GM12878 (cell line): ENCODE results near the gene KCNMB3. TPM values are rescaled to one million over a fixed set of nuclear protein-coding genes. Genes with fewer than 3 reads are reported as not detected.

Source experiments
- ATAC-seq: fragments of 200-7000 bp; cut with Tn5 transposase; 3 replicates; pipeline ENCODE4 v1.9.1; 2020; ENCODE audit warnings: mild to moderate bottlenecking, moderate library complexity
- BruUV-seq: library from RNA; stranded (reverse); fragments of 400-500 nt; replicated peaks from 2 replicates; lab custom pipeline; 2021; lab: Mats Ljungman, UMichigan
- CTCF ChIA-PET: fragments of 300-600 bp; sonication (Branson Sonifier 250); formaldehyde crosslinking; extraction: SDS; loops from one replicate; lab custom pipeline; 2021; ENCODE audit warnings: inconsistent platforms; lab: Yijun Ruan, JAX
- POLR2A ChIA-PET: fragments of 350-600 bp; formaldehyde crosslinking; extraction: SDS; loops from one replicate; lab custom pipeline; 2021; ENCODE audit warnings: inconsistent platforms; lab: Charles Lee
- RAD21 ChIA-PET: fragments of 300-600 bp; sonication (Branson Sonifier 250); formaldehyde crosslinking; loops from one replicate; lab custom pipeline; 2023; ENCODE audit warnings: antibody characterized with exemption; ENCODE audit not compliant: unreplicated experiment; lab: Charles Lee
- SMC1A ChIA-PET: fragments of 300-600 bp; sonication (Branson Sonifier 250); formaldehyde crosslinking; loops from one replicate; lab custom pipeline; 2023; ENCODE audit not compliant: unreplicated experiment, uncharacterized antibody; lab: Charles Lee
- DNase-seq: peaks from one replicate; pipeline ENCODE4 v3.0.0-alpha.2; 2011; ENCODE audit warnings: low read depth, low spot score
- FAIRE-seq: peaks from 3 replicates; lab custom pipeline; 2011; peaks lifted over from hg19 to GRCh38; lab: Jason Lieb, UNC
- H2AFZ ChIP-seq: 2 replicates; pipeline ENCODE4 v1.6.0; 2011; ENCODE audit warnings: low read depth, low read length, control low read depth; ENCODE audit not compliant: control insufficient read depth
- H3K27ac ChIP-seq: 2 replicates; pipeline ENCODE4 v1.5.1; 2011; ENCODE audit warnings: control low read depth; ENCODE audit not compliant: control insufficient read depth, insufficient read depth
- H3K27me3 ChIP-seq, 2 experiments: replicated peaks in 1 of 2; 2 replicates each; pipeline versions ENCODE4 v1.6.0 to v1.6.1; 2011; ENCODE audit warnings: low read length in 1 of 2; ENCODE audit not compliant: control insufficient read depth in 2 of 2, insufficient read depth in 2 of 2
- H3K36me3 ChIP-seq, 2 experiments: 2 replicates each; pipeline ENCODE4 v1.5.1; 2011; ENCODE audit warnings: low read length in 1 of 2; ENCODE audit not compliant: control insufficient read depth in 2 of 2, insufficient read depth in 2 of 2
- H3K4me1 ChIP-seq: 2 replicates; pipeline ENCODE4 v1.6.1; 2011; ENCODE audit warnings: mild to moderate bottlenecking, low read length, moderate library complexity, mixed read lengths; ENCODE audit not compliant: control insufficient read depth, insufficient read depth
- H3K4me2 ChIP-seq: 2 replicates; pipeline ENCODE4 v1.6.0; 2011; ENCODE audit warnings: control low read depth; ENCODE audit not compliant: control insufficient read depth, insufficient read depth
- H3K4me3 ChIP-seq: fragments of 200-600 bp; sonication (generic); 2 replicates; pipeline ENCODE4 v1.5.1; 2016
- H3K79me2 ChIP-seq: 2 replicates; pipeline ENCODE4 v1.6.0; 2011; ENCODE audit warnings: low read length; ENCODE audit not compliant: control insufficient read depth, insufficient read depth
- H3K9ac ChIP-seq: 2 replicates; pipeline ENCODE4 v1.8.0; 2011; ENCODE audit warnings: low read length, control low read depth, mixed read lengths; ENCODE audit not compliant: control insufficient read depth, insufficient read depth
- H3K9me3 ChIP-seq: replicated peaks from 3 replicates; pipeline ENCODE4 v1.5.1; 2011; ENCODE audit warnings: mild to moderate bottlenecking, low read length; ENCODE audit not compliant: control insufficient read depth, insufficient read depth
- H4K20me1 ChIP-seq: 2 replicates; pipeline ENCODE4 v1.6.0; 2011; ENCODE audit not compliant: control insufficient read depth, insufficient read depth
- ATF3 ChIP-seq: IDR thresholded peaks from 2 replicates; pipeline ENCODE4 v1.6.1; 2011; ENCODE audit warnings: low read depth, mild to moderate bottlenecking, low read length, moderate library complexity, borderline replicate concordance; ENCODE audit errors: extremely low read depth
- BHLHE40 ChIP-seq, 2 experiments: fragments of 450-650 bp in 1 of 2; IDR thresholded peaks; 2 replicates each; pipeline ENCODE4 v1.6.1; 2011 to 2017; ENCODE audit warnings: low read depth in 2 of 2, borderline replicate concordance in 1 of 2, improper control_type of control experiment in 1 of 2, low read length in 1 of 2, mild to moderate bottlenecking in 1 of 2
- BRCA1 ChIP-seq: IDR thresholded peaks from 2 replicates; pipeline ENCODE4 v1.6.1; 2011; ENCODE audit warnings: low read depth, low read length, improper control_type of control experiment
- CHD4 ChIP-seq: fragments of 200-600 bp; sonication (generic); IDR thresholded peaks from 2 replicates; pipeline ENCODE4 v1.6.1; 2016; ENCODE audit warnings: mild to moderate bottlenecking
- E4F1 ChIP-seq: fragments of 450-650 bp; IDR thresholded peaks from 2 replicates; pipeline ENCODE4 v1.6.1; 2018; ENCODE audit warnings: borderline replicate concordance, mild to moderate bottlenecking; ENCODE audit not compliant: partially characterized antibody
- EGR1 ChIP-seq, 2 experiments: IDR thresholded peaks; 1 replicate in 1 of 2; 2 replicates in 1 of 2; pipeline ENCODE4 v1.6.1; 2011 to 2012; ENCODE audit warnings: low read depth in 2 of 2, low read length in 2 of 2, borderline replicate concordance in 1 of 2, mild to moderate bottlenecking in 1 of 2, moderate library complexity in 1 of 2
- FOS ChIP-seq: IDR thresholded peaks from 3 replicates; pipeline ENCODE4 v1.6.1; 2011; ENCODE audit warnings: borderline replicate concordance; ENCODE audit not compliant: insufficient read length; ENCODE audit errors: extremely low read depth
- MEF2B ChIP-seq: fragments of 450-650 bp; IDR thresholded peaks from 2 replicates; pipeline ENCODE4 v1.6.1; 2018; ENCODE audit warnings: mild to moderate bottlenecking, moderate library complexity; ENCODE audit not compliant: partially characterized antibody, poor library complexity, severe bottlenecking
- MYC ChIP-seq: IDR thresholded peaks from 2 replicates; pipeline ENCODE4 v1.6.1; 2011; ENCODE audit warnings: mild to moderate bottlenecking, low read length, moderate library complexity, inconsistent platforms; ENCODE audit not compliant: insufficient read depth, insufficient replicate concordance, insufficient read length, severe bottlenecking
- PAX8 ChIP-seq: fragments of 450-650 bp; IDR thresholded peaks from 2 replicates; pipeline ENCODE4 v1.6.1; 2017; ENCODE audit warnings: mild to moderate bottlenecking, moderate library complexity
- POLR2A ChIP-seq: IDR thresholded peaks from 2 replicates; pipeline ENCODE4 v1.6.1; 2011; ENCODE audit warnings: low read depth, mild to moderate bottlenecking, low read length
- PRDM15 ChIP-seq: fragments of 450-650 bp; formaldehyde crosslinking; IDR thresholded peaks from 2 replicates; pipeline ENCODE4 v1.4.0; 2020; ENCODE audit warnings: mild to moderate bottlenecking, moderate library complexity
- SREBF1 ChIP-seq: IDR thresholded peaks from 2 replicates; pipeline ENCODE4 v1.6.1; 2012; ENCODE audit warnings: mild to moderate bottlenecking, low read length
- STAT1 ChIP-seq: fragments of 450-650 bp; conservative IDR thresholded peaks from 2 replicates; pipeline ENCODE4 v1.6.1; 2014; ENCODE audit warnings: antibody characterized with exemption, mild to moderate bottlenecking
- ZBED1 ChIP-seq: IDR thresholded peaks from 2 replicates; pipeline ENCODE4 v1.6.1; 2016; ENCODE audit warnings: borderline replicate concordance
- ZBTB33 ChIP-seq: fragments of 450-650 bp; IDR thresholded peaks from 2 replicates; pipeline ENCODE4 v1.6.1; 2017; ENCODE audit warnings: mild to moderate bottlenecking
- ZNF274 ChIP-seq: IDR thresholded peaks from one replicate; pipeline ENCODE4 v1.8.0; 2011; ENCODE audit not compliant: insufficient read length, insufficient read depth
- WGBS: methylation state at CpG from one replicate; pipeline ENCODE4 v1.1.6; 2016; ENCODE audit warnings: low lambda C conversion rate; ENCODE audit not compliant: insufficient replicate concordance, insufficient coverage; ENCODE audit errors: missing lambda C conversion rate; 5-methylcytosine and 5-hydroxymethylcytosine counted together
- in situ Hi-C: fragments of 300-500 bp; cut with MboI; formaldehyde crosslinking; loops from 9 replicates; pipeline ENCODE4 v1.14.3; 2018; ENCODE audit warnings: mixed read lengths
- intact Hi-C: fragments of 100-400 bp; cut with micrococcal nuclease; formaldehyde crosslinking; loops from one replicate; pipeline ENCODE4 v1.14.2; 2022; ENCODE audit not compliant: unreplicated experiment
- polyA plus RNA-seq, 11 experiments: library from polyadenylated mRNA; depleted of rRNA in 4 of 11; unstranded in 6 of 11; stranded (reverse) in 5 of 11; fragments of >200 nt; fragmentation: Nextera tagmentation in 4 of 11; fragmentation: Illumina TruSeq in 1 of 11; extraction: Ambion mirVana in 4 of 11; extraction: Trizol in 1 of 11; gene quantifications; 1 replicate in 1 of 11; 2 replicates in 10 of 11; pipeline versions ENCODE4 v1.2.1 to v1.2.3, GENCODE V29; 2011 to 2016; ENCODE audit warnings: inconsistent platforms in 2 of 11, missing spikeins in 2 of 11, low read depth in 1 of 11
- total RNA-seq, 4 experiments: library from RNA; depleted of rRNA in 3 of 4; stranded (reverse); fragments of >200 nt in 3 of 4; fragmentation: Illumina TruSeq in 1 of 4; extraction: Trizol in 1 of 4; gene quantifications; 2 replicates each; pipeline versions ENCODE4 v1.2.1 to v1.2.3, GENCODE V29; 2013 to 2021

KCNMB3 gene
- total and polyA plus RNA-seq, 10 of the 15 experiments (the other 5 are each of a cell fraction or from before 2014, with no cell fraction given), result 0.20 to 4.6 (median 2.2) TPM

- Histone ChIP-seq H3K4me2 (no peak overlapping the region), H3K27me3 (no peaks in the 10 kb centered on the region), H2AFZ (no peak overlapping the region), H3K9ac (no peak overlapping the region), H3K4me1 (no peaks in the 10 kb centered on the region), H3K36me3 (no peaks in the 10 kb centered on the region), H3K9me3 (no peaks in the 10 kb centered on the region), H3K4me3 (no peak overlapping the region), H3K79me2 (no peaks in the 10 kb centered on the region), H3K27ac (no peak overlapping the region), H4K20me1 (no peaks in the 10 kb centered on the region)
- ChIA-PET CTCF (interaction anchor here (0.9 kb wide), 1 partner anchor 23 kb away, joined by 5 read pairs; no protein-coding TSS in a partner anchor), POLR2A (interaction anchor here (0.6 kb wide), 1 partner anchor 18 kb away, joined by 3 read pairs; no protein-coding TSS in a partner anchor), SMC1A (no interaction called here), RAD21 (no interaction called here)
- WGBS, result 38% methylated on average over 2 of the region's 2 CpGs
- no peak for FAIRE-seq
- intact Hi-C loops (no loop called here), in situ Hi-C loops (no loop called here)
- ATAC-seq, result no peak
- BruUV-seq, result no TSS peak
- no peak for DNase-seq
- TF ChIP-seq E4F1 (no peak), MYC (no peak), POLR2A (no peak), PAX8 (no peak), MEF2B (no peak), BHLHE40 (IDR thresholded peaks at IDR 0.05; ENCODE audit: borderline replicate concordance in 1 of 2, low read depth in 2 of 2, low read length in 1 of 2) (no peak), PRDM15 (no peak), BRCA1 (no peak), ZBTB33 (no peak), STAT1 (no peak), EGR1 (IDR thresholded peaks at IDR 0.05; ENCODE audit: borderline replicate concordance in 1 of 2, low read depth in 2 of 2, low read length in 2 of 2) (no peak), SREBF1 (no peak), ATF3 (no peak), CHD4 (no peak), FOS (no peak), ZNF274 (no peak), ZBED1 (no peak)
Observed at GRCh38 chr3:179299316-179299715, 48.4 kb upstream of the KCNMB3 start.
